ENCODE data around the gene TMEM269.

Gene TMEM269

DNA sequence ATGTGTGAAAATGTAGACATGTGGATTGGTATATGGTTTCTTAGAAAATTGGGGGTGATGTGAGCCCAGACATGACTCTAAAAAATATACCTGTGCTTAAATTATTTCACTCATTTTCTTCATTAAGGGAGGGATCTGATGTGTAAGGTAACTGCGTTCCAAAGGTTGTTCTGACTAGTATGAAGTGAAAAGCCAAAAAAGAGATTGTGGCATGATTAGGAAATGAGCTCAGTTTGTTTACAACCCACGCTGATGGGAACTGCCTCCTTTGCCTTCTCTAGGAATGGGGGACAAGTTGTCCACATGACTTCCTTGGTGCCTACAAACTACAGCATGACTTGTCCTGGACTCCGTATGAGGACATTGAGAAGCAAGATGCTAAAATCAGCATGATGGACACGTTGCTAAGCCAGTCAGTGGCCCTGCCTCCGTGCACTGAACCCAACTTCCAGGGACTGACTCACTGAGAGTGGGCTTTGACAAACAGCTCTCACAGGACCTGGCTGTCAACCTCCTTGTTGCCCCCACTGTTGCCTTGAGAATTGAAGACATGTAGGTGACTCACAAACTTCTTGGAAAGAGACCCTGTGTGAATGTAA is 9.8 kb upstream of the TMEM269 start:
- H3K9me3 Mint-ChIP-seq, result no peaks in the 10 kb centered on the region
- H3K36me3 Mint-ChIP-seq (ENCODE audit: low read depth), result peaks cover 89% of the 10 kb centered on the region
- H3K27me3 Mint-ChIP-seq, result no peaks in the 10 kb centered on the region
- H3K4me3 Mint-ChIP-seq, result no peak overlapping the region
- H3K4me1 Mint-ChIP-seq (ENCODE audit: low read depth), result peaks cover 15% of the 10 kb centered on the region
- intact Hi-C loops (cut with micrococcal nuclease), result loop anchor here (5.0 kb wide), 1 partner anchor 137 kb away; no protein-coding TSS in a partner anchor
- H3K27ac Mint-ChIP-seq, result no peak overlapping the region

DNA sequence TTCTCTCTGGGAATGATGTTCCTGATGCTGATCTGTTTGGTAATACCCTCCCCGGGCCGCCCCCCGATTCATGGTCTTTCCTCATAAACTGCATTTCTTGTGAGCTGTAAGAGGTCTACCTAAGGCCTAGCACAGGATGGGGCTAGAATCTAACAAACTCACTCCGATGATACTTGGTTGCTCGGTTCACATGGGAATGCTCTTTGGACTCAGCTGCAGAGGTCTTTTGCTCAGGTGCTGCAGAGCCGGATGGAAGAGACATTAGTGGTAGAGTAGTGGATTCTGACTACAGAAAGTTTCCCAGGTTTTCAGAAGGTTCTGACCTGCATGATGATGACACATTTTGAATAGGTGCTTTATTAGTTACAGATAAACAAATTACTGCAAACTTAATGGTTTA is 8.3 kb upstream of the TMEM269 start:
- peaks cover 93% of the 10 kb centered on the region for H3K36me3 Mint-ChIP-seq (ENCODE audit: low read depth)
- no peak overlapping the region for H3K27ac Mint-ChIP-seq
- no peaks in the 10 kb centered on the region for H3K9me3 Mint-ChIP-seq
- H3K4me3 Mint-ChIP-seq, result no peak overlapping the region
- intact Hi-C loops (cut with micrococcal nuclease), result loop anchor here (5.0 kb wide), 1 partner anchor 136 kb away; no protein-coding TSS in a partner anchor
- H3K4me1 Mint-ChIP-seq (ENCODE audit: low read depth), result peaks cover 8% of the 10 kb centered on the region
- no peaks in the 10 kb centered on the region for H3K27me3 Mint-ChIP-seq

- Mint-ChIP-seq H3K4me3 (no peak overlapping the region), H3K4me1 (ENCODE audit: low read depth) (peaks cover 10% of the 10 kb centered on the region), H3K27ac (no peak overlapping the region), H3K27me3 (no peaks in the 10 kb centered on the region), H3K36me3 (ENCODE audit: low read depth) (peaks cover 91% of the 10 kb centered on the region), H3K9me3 (no peaks in the 10 kb centered on the region)
- intact Hi-C loops (cut with micrococcal nuclease), result loop anchor here (1.0 to 5.0 kb wide), 2 partner anchors 134 to 295 kb away; no protein-coding TSS in a partner anchor
Measured at GRCh38 chr1:42777852-42778251, 6.9 kb upstream of the TMEM269 start.

GRCh38 chr1:42779725-42780124 is 5.1 kb upstream of the TMEM269 start:
- H3K4me3 Mint-ChIP-seq, result no peak overlapping the region
- intact Hi-C loops (cut with micrococcal nuclease), result loop anchor here (5.0 kb wide), 1 partner anchor 133 kb away; no protein-coding TSS in a partner anchor
- peaks cover 8% of the 10 kb centered on the region for H3K27me3 Mint-ChIP-seq
- peaks cover 86% of the 10 kb centered on the region for H3K36me3 Mint-ChIP-seq (ENCODE audit: low read depth)
- no peaks in the 10 kb centered on the region for H3K9me3 Mint-ChIP-seq
- H3K4me1 Mint-ChIP-seq (ENCODE audit: low read depth), result peaks cover 16% of the 10 kb centered on the region
- H3K27ac Mint-ChIP-seq, result no peak overlapping the region

GRCh38 chr1:42780176-42780575 is 4.6 kb upstream of the TMEM269 start:
- Mint-ChIP-seq H3K27me3 (peaks cover 12% of the 10 kb centered on the region), H3K9me3 (no peaks in the 10 kb centered on the region), H3K36me3 (ENCODE audit: low read depth) (peaks cover 82% of the 10 kb centered on the region), H3K4me3 (no peak overlapping the region), H3K27ac (no peak overlapping the region), H3K4me1 (ENCODE audit: low read depth) (peaks cover 20% of the 10 kb centered on the region)
- intact Hi-C loops (cut with micrococcal nuclease), result no loop called here

GRCh38 chr1:42783092-42783491 is 1.7 kb upstream of the TMEM269 start:
- peaks cover 53% of the 10 kb centered on the region for H3K36me3 Mint-ChIP-seq (ENCODE audit: low read depth)
- H3K4me3 Mint-ChIP-seq, result no peak overlapping the region
- peaks cover 28% of the 10 kb centered on the region for H3K27me3 Mint-ChIP-seq
- intact Hi-C loops (cut with micrococcal nuclease), result no loop called here
- H3K4me1 Mint-ChIP-seq (ENCODE audit: low read depth), result peaks cover 28% of the 10 kb centered on the region
- no peak overlapping the region for H3K27ac Mint-ChIP-seq
- H3K9me3 Mint-ChIP-seq, result no peaks in the 10 kb centered on the region

DNA sequence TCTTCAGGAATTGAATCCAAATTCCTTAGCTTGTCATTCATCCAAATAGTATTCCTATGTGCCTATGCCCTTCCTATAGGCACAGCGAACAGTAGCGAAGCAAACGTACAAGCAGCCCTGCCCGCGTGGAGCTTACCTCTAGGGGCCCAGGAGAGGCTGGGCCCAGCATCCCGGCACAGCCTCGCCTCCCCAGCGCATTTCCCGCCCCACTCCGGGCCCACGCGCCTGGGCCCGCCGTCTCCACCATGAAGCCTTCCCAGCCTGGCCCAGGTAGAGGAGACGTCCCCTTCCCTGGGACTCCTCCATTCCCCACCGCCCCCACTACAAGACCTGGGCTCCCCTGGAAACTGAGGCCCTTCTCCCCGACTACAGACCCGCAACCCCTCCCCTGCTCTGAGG is 245 bp upstream of the TMEM269 start:
- intact Hi-C loops (cut with micrococcal nuclease), result no loop called here
- Mint-ChIP-seq H3K27ac (no peak overlapping the region), H3K4me3 (no peak overlapping the region), H3K36me3 (ENCODE audit: low read depth) (peaks cover 39% of the 10 kb centered on the region), H3K4me1 (ENCODE audit: low read depth) (peaks cover 28% of the 10 kb centered on the region), H3K27me3 (peaks cover 28% of the 10 kb centered on the region), H3K9me3 (no peaks in the 10 kb centered on the region)

GRCh38 chr1:42786097-42786496 is 1.3 kb downstream of the TMEM269 start:
- no peak overlapping the region for H3K4me3 Mint-ChIP-seq

DNA sequence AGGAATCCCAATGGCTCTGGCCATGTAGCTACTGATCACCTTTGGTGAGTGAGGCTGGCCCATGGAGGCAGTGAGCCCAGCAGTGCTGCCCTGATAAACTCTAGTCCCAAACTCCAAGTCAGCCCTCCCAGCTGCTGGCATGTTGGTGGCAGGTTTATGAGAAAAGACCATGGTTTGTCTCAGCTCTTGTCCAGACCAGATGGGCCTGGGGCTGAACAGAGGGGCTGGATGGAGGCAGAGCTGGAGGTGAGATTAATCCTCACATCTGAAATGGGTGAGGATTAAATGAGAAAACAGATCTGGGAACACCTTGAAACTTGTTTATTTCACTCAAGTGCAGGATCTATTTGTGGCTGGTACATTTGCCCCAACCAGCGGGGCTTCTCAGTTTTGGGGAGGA is 3.2 kb downstream of the TMEM269 start:
- intact Hi-C loops (cut with micrococcal nuclease), result no loop called here

More at GRCh38 chr1:42786097-42786496, 1.3 kb downstream of the TMEM269 start:
- Mint-ChIP-seq H3K4me1 (ENCODE audit: low read depth) (peaks cover 28% of the 10 kb centered on the region), H3K27me3 (peaks cover 28% of the 10 kb centered on the region), H3K9me3 (no peaks in the 10 kb centered on the region), H3K36me3 (ENCODE audit: low read depth) (peaks cover 23% of the 10 kb centered on the region), H3K27ac (no peak overlapping the region)
- intact Hi-C loops (cut with micrococcal nuclease), result no loop called here

GRCh38 chr1:42793824-42794223 is 9.0 kb downstream of the TMEM269 start:
- Mint-ChIP-seq H3K9me3 (no peaks in the 10 kb centered on the region), H3K4me1 (ENCODE audit: low read depth) (no peaks in the 10 kb centered on the region), H3K27ac (no peak overlapping the region), H3K27me3 (no peaks in the 10 kb centered on the region), H3K4me3 (no peak overlapping the region), H3K36me3 (ENCODE audit: low read depth) (no peaks in the 10 kb centered on the region)
- intact Hi-C loops (cut with micrococcal nuclease), result no loop called here

More for the DNA sequence above, 3.2 kb downstream of the TMEM269 start:
- Mint-ChIP-seq H3K27me3 (peaks cover 28% of the 10 kb centered on the region), H3K4me1 (ENCODE audit: low read depth) (peaks cover 23% of the 10 kb centered on the region), H3K27ac (no peak overlapping the region), H3K36me3 (ENCODE audit: low read depth) (peaks cover 14% of the 10 kb centered on the region), H3K4me3 (no peak overlapping the region), H3K9me3 (no peaks in the 10 kb centered on the region)

GRCh38 chr1:42797414-42797813 is 12.6 kb downstream of the TMEM269 start:
- Mint-ChIP-seq H3K27me3 (no peaks in the 10 kb centered on the region), H3K9me3 (no peaks in the 10 kb centered on the region), H3K27ac (no peak overlapping the region), H3K4me1 (ENCODE audit: low read depth) (no peaks in the 10 kb centered on the region), H3K4me3 (no peak overlapping the region), H3K36me3 (ENCODE audit: low read depth) (no peaks in the 10 kb centered on the region)
- intact Hi-C loops (cut with micrococcal nuclease), result no loop called here

DNA sequence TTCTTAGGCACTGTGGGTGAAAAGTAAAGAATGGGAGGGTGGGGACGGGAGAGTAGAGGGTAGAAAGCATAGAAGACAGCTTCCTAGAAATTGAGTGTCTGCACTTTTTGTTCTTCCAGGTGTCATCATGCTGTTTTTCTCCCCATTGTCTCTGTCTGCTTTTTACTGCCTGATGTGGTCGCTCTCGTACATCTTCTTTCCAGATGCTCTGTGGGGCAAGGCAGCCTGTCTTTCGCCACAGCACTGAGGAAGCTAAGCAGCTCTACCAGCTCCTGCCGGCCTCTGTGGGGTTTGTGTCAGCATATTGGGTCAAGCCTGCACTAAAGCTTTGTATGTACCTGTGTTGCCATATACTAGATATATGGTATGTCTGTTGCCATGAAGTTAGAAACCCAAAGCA is 13.2 kb downstream of the TMEM269 start:
- Mint-ChIP-seq H3K4me3 (no peak overlapping the region), H3K27me3 (no peaks in the 10 kb centered on the region), H3K27ac (no peak overlapping the region), H3K9me3 (no peaks in the 10 kb centered on the region), H3K4me1 (ENCODE audit: low read depth) (no peaks in the 10 kb centered on the region), H3K36me3 (ENCODE audit: low read depth) (no peaks in the 10 kb centered on the region)
- intact Hi-C loops (cut with micrococcal nuclease), result no loop called here

- Mint-ChIP-seq H3K4me1 (ENCODE audit: low read depth) (no peaks in the 10 kb centered on the region), H3K27ac (no peak overlapping the region), H3K27me3 (no peaks in the 10 kb centered on the region), H3K4me3 (no peak overlapping the region), H3K9me3 (no peaks in the 10 kb centered on the region), H3K36me3 (ENCODE audit: low read depth) (peaks cover 19% of the 10 kb centered on the region)
- intact Hi-C loops (cut with micrococcal nuclease), result no loop called here
Measured at GRCh38 chr1:42801832-42802473, 17.2 kb downstream of the TMEM269 start.

- Mint-ChIP-seq H3K27ac (no peak overlapping the region), H3K9me3 (no peaks in the 10 kb centered on the region), H3K27me3 (no peaks in the 10 kb centered on the region), H3K4me1 (ENCODE audit: low read depth) (no peaks in the 10 kb centered on the region), H3K36me3 (ENCODE audit: low read depth) (peaks cover 28% of the 10 kb centered on the region), H3K4me3 (no peak overlapping the region)
- intact Hi-C loops (cut with micrococcal nuclease), result no loop called here
Measured at GRCh38 chr1:42806171-42806570, 21.4 kb downstream of the TMEM269 start.
